ENCODE data around the gene PCDHB13.
"Not testable (repeated sequence)": the region's sequence is repeated elsewhere in the genome, so short reads cannot be mapped to it uniquely, and the experiment has no call there.

Gene PCDHB13

DNA sequence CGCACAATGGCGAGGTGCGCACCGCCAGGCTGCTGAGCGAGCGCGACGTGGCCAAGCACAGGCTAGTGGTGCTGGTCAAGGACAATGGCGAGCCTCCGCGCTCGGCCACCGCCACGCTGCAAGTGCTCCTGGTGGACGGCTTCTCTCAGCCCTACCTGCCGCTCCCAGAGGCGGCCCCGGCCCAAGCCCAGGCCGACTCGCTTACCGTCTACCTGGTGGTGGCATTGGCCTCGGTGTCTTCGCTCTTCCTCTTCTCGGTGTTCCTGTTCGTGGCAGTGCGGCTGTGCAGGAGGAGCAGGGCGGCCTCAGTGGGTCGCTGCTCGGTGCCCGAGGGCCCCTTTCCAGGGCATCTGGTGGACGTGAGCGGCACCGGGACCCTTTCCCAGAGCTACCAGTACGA is 33.7 kb downstream of the PCDHB13 start:
- in situ Hi-C loops (cut with HindIII; ENCODE audit: low pct_ligation_motif_present, low pct_unique_long_range_greater_than_20kb, low sequenced_read_pairs); DNase-seq: not testable (repeated sequence)

DNA sequence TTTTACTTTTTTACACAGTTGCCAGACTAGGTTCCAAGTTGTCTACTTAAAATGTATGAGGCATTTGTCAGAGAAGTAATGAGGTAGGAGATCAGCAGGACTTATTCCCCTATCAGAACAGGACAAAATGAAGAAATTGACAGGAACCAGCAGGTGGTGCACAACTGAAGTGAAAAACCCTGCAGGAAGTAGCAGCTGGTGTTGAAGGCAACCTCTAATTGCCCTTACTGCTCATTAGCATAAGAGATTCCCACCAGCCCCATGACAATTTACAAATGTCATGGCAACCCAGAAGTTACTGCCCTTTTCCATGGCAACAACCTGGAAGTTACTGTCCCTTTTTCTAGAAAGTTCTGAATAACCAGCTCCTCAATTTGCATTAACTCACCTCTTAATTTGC is 36.9 kb downstream of the PCDHB13 start:
- in situ Hi-C loops (cut with HindIII; ENCODE audit: low pct_ligation_motif_present, low pct_unique_long_range_greater_than_20kb, low sequenced_read_pairs), result no loop called here
- no peak for DNase-seq

DNA sequence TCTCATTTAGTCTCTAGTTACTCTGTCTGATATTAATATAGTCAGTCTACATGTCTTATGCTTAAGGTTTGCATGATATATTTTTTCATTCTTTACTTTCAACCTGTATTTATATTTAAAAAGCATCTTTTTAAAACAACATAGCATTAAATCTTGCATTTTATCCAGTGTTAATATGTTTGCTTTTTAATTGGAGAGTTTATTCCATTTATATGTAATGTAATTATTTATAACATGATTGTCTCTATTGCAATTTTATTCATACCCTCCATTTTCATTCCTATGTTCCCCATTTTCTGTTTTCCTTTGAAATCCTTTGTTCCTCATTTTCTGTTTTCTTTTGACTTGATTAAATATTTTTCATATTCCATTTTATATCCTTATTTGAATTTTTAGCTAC is 44.7 kb downstream of the PCDHB13 start:
- in situ Hi-C loops (cut with HindIII; ENCODE audit: low pct_ligation_motif_present, low pct_unique_long_range_greater_than_20kb, low sequenced_read_pairs), result no loop called here
- no peak for DNase-seq

DNA sequence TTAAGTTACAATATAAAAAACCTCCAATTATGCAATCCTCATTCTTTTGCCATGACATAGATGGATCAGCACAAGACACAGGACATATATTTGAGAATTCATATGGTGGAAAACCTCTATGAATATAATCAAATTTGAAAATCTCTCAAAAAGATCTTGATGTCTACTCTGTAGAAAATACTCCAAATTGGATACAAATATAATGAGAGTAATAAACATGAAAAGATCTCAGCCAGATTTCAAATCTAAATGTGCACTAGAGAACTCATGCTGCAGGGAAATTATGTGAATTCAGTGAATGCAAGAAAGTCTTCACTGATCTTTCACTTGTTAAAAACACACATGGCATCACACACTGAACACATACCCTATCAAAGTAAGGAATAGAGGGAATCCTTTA is 45.2 kb downstream of the PCDHB13 start:
- in situ Hi-C loops (cut with HindIII; ENCODE audit: low pct_ligation_motif_present, low pct_unique_long_range_greater_than_20kb, low sequenced_read_pairs), result no loop called here

DNA sequence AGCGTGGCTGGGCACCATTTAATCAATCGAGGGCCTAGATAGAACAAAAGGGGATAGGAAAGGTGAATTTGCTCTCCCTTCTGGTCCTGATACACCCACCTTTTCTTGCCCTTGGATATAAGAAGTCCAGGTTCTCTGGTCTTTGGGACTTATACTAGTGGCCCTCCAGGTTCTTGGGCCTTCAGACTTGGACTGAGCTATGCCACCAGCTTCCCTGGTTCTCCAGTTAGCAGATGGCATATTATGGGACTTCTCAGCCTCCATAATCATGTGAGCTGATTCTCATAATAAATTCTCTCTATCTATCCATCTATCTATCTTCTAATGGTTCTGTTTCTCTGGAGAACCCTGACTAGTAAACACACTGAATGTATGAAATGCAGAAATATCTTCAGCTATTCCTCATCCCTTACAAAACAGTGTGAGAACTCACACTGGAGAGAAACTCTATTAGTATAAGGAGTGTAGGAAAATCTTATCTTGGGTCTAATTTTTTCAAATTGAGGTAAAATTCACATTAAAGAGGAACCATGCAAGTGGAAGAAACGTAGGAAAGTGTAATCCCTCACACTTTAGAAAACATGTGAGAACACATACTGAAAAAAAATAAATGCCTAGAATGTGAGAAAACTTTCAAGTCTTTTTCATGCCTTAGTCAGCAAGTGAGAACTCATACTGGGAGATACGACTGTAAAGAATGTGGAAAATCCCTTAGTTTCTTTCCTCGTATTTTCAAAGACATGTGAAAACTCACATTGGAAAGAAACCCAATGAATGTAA is 46.9 kb downstream of the PCDHB13 start:
- in situ Hi-C loops (cut with HindIII; ENCODE audit: low pct_ligation_motif_present, low pct_unique_long_range_greater_than_20kb, low sequenced_read_pairs), result no loop called here
- DNase-seq, result no peak

More for the DNA sequence above, 45.2 kb downstream of the PCDHB13 start:
- DNase-seq, result no peak

DNA sequence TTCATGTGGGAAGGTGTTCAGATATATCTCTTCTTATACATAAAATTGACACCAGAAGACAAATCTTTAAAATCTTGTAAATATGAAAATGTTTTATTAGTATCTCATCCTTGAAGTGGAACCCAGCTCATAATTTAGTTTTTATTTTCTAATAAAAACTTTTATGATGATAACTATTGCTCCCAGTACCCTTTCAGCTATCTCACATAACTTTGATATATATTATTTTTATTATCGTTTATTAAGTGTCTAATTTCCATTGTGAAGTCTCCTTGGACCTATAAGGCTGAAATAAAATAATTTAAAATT is 47.5 kb downstream of the PCDHB13 start:
- no peak for DNase-seq
- in situ Hi-C loops (cut with HindIII; ENCODE audit: low pct_ligation_motif_present, low pct_unique_long_range_greater_than_20kb, low sequenced_read_pairs), result no loop called here
